ENCODE data around the gene TBC1D24.

- TF ChIP-seq POLR2AphosphoS5 (IDR thresholded peaks at IDR 0.05) = no peak
- TF ChIP-seq, protein P1, sequence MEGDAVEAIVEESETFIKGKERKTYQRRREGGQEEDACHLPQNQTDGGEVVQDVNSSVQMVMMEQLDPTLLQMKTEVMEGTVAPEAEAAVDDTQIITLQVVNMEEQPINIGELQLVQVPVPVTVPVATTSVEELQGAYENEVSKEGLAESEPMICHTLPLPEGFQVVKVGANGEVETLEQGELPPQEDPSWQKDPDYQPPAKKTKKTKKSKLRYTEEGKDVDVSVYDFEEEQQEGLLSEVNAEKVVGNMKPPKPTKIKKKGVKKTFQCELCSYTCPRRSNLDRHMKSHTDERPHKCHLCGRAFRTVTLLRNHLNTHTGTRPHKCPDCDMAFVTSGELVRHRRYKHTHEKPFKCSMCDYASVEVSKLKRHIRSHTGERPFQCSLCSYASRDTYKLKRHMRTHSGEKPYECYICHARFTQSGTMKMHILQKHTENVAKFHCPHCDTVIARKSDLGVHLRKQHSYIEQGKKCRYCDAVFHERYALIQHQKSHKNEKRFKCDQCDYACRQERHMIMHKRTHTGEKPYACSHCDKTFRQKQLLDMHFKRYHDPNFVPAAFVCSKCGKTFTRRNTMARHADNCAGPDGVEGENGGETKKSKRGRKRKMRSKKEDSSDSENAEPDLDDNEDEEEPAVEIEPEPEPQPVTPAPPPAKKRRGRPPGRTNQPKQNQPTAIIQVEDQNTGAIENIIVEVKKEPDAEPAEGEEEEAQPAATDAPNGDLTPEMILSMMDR (IDR thresholded peaks at IDR 0.05) = no peak
- no peak for TF ChIP-seq EP300 (IDR thresholded peaks at IDR 0.05)
Measured at GRCh38 chr16:2464333-2464732, 10.6 kb upstream of the TBC1D24 start.

All from stomach (tissue), 4 donors.